Measurements from ENCODE around the gene TMEM266.

Gene TMEM266

DNA sequence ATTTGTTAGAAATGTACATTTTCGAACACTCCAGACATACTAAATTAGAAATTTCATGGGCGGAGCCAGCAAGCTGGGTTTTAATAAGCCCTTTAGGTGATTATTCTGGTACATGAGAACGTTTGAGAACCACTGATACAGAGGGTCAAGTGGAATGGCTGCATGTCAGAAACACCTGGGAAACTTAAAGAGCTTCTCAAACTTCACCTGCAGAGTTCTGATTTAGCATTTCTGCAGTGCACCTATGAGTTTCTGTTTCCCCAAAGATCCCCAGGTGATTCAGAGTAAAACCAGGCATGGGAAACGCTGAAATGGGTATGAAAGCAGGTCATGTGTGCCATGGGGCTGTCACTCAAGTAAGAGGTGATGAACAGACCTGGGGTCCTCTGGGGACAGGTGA lies 68.1 kb downstream of the TMEM266 start:
- DNase-seq (ENCODE audit: low spot score) = no peak

DNA sequence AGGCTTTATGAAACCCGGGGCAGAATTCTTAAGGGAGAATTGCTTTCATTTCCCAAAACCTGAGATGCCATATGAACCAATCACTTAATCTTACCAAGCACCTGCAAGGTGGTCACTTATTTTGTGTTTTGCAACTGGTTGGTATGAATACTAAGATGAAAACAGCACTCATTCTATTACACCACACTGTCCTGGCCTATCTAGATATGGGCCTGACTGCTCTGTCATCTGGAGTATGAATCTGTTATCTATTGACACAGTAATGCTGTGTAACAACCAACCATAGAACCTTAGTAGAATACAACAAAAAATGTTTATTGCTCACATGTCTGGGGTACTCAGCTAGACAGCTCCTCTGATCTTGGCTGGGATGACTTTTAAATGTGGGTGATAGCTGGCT lies 74.8 kb downstream of the TMEM266 start:
- no peak for DNase-seq (ENCODE audit: low spot score)

DNA sequence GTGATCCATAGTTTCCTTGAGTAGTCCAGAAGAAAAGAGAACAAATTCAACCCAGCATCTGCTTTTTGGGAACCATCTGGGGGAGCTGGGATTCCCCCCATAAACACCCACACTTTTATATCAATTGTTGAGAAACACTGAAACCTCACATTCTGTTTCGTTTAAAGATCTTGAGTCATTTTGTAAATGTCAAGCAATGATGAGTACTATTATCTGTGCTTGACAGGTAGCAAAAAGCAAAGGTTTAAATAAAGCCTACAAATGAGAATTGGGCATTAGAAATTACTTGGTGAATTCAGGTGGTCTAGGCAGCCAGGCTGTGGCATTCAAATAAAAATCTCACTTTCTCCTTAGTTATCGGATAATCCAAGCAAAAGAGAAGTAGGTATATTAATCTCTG lies 75.7 kb downstream of the TMEM266 start:
- DNase-seq (ENCODE audit: low spot score) = no peak

DNA sequence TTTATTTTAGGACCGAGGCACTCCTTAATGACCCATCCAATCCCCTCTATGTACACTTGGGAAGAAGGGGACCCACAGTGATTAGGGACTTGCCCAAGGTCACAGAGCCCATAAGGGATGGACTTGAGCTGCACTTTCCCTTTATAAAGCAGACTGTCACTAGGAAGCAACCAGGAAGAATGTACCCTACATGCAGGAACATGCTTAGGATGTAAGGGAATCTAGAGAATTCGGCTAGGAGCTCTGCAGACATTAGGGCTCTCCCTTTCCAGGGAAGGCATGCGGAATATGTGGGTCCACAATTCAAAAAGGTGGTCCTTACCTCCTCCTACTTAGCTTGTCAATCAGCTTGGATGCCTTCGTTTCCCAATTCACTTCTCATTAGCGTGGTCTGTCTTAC lies 78.7 kb downstream of the TMEM266 start:
- no peak for DNase-seq (ENCODE audit: low spot score)

DNA sequence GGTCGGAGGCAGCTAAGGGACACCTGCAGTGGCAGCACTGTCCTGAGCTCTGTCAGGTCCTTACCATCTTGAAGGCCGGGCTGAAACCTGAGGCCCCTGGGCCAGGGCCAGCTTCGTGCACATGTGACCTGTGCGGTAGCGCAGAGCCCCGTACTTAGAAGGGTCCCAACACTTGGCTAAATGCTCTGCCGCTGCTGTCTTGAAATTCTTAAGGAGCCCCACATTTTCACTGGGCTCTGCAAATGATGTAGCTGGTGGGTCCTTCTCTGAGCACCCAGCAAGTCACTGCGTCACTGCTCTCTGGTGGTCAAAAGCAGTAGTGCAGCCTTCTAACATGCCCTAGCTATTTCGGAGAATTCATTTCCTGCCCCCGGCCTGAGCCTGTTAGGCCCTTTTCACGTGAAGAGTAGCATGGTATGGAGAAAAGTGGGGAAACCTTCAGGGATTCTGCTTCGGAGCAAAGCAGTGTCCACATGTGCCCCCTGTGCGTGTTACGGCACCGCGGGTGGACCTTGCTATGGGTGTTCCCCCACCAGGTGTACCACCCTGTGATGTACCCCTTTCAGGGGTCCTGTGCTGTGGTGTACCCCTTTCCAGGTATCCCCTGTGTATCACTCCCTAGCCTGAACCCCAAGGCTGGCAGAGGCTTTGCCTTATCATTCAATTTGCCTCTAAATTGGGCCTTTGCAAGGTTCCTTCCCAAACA lies 79.7 kb downstream of the TMEM266 start:
- peak; percentile 81 for DNase-seq (ENCODE audit: low spot score)

DNA sequence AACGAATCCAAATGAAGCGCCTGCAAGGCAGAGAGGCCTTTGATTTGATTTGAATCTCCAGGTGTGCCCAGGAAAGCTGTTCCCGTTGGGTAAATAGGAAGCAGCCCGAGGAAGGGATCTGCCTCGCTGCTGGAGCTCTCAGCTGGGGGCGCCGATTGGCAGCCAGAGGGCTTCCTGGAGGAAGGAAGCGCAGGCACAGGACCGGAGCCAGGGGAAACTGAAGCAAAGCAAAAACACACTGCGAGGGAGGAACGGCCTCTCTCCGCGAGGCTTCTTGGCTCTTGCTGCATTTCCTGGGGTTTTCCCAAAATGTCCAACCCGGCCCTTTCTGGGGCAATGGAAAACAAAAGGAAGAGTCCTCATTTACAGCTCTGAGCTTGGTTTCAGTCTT lies 80.3 kb downstream of the TMEM266 start:
- DNase-seq (ENCODE audit: low spot score) = no peak

DNA sequence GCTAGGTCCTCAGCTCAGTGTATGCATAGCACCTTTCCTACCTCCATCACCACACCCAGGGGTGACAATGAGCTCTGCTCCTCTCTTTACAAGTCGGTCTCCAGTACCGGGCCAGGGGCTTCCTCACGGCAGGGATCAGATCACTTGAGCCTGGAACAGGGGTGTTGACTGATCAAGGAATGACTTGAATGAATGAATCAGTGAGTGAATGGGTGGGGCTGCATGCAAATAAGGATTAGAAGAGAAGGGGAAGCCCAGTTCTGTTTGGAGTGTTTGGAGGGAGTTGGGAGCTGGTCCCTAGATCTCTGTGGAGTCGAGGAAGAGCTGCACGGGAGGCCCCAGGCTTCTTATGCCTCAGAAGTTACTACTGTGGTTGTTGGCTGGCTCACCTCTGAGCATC lies 87.0 kb downstream of the TMEM266 start:
- DNase-seq (ENCODE audit: low spot score) = no peak

DNA sequence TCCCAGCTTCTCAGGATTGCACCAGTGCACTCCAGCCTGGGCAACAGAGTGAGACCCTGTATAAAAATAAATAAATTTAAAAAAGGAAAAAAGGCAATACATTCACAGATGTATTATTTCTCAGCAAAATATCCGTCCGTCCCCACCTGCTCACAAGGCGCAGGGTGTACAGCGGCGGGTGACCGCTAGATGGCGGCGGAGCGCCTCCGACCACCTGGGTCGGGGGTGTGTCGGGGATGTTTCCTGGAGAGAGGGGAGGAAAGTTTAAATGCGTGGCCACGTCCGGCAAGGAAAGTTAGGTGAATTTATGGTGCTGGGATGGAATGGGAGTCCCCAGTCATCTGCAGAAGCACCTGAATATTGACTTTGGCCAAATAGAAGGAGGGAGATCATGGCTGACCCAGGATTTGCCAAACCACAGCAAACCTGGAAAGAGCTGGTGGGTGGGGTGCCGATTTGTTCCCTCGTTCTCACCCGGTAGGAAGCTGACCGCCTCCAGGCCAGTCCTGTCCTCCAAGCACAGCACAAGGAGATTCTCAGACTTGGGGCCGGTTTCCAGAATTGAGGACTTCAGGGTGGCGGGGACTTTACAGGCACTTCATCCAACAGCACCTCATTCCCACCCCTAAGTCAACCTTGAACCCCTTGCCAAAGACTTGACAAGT lies 88.3 kb downstream of the TMEM266 start:
- DNase-seq (ENCODE audit: low spot score) = peak; percentile 33

DNA sequence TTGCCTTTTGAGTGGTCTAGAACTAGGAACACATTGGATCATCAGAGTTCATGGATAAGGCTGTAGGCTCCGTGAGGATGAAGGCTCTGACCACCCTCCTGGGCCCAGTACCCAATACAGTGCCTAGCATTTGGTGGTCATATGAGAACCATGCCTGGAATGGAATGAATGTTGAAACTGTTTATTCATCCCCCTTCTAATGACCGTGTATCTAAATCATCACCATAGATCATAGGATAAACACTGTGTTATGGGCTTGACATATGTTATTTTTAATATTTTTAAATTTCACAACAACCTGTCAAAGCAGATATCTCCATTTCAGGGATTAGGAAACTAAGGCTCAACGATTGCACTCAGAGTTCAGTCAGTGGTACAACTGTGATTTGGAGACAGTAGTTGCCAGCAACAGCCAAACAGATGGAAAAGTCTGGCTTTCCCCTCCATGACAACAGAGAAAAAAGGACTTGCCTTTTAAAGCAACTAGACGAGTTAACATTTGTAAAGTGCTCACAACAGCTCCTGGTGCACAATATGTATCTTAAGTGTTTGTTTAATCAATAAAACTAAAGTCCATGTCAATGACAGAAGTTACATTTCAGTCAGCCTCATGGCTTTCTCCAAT lies 89.6 kb downstream of the TMEM266 start:
- DNase-seq (ENCODE audit: low spot score) = peak; percentile 42

DNA sequence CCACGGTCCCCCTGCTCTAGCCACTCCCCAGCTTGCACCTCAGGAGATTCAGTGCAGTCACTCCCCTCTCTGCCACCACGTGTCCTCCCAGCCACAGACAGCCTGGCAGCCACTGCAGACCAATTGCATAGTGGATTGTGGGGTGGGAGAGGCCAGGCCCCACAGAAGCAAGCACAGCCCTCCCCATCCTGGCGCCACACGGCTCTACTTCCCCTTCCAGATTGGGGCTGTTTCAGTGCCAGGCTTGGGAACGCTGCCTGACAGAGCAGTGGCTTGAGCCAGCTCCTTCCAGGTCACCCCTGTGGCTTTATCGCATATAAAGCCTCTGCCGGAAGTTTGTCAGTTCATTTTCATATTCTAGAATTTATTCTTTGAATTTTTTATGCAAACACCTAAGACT lies 90.7 kb downstream of the TMEM266 start:
- peak; percentile 69 for DNase-seq (ENCODE audit: low spot score)

DNA sequence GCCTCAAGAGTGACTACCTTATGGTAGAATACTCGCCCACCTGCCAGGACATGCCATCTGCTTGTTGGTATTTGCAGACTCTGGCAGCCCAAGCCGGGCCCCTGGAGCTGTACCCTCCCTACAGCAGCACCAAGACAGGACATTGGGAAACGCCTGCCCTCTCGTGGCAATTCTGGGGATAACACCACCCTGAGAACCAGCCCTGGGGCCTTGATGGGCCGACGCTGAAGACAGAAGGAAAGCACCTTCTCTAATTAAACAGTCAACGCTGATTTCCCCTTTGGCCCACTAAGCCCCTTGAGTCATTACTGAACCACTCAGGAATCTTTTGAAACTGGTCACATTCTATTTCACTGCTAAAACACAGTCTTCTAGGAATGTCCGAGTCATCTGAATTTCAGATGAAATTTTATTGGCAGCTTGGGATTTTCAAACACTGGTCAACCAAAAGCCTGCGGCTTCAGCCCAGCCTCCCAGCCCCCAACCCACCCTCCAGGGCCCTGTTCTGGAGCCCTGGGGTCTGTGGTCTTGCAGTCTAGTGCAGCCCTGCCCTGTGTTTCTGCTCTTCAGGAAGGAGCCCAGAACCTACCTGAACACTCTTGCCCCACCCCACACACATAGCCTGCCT lies 91.3 kb downstream of the TMEM266 start:
- DNase-seq (ENCODE audit: low spot score) = peak; percentile 76

DNA sequence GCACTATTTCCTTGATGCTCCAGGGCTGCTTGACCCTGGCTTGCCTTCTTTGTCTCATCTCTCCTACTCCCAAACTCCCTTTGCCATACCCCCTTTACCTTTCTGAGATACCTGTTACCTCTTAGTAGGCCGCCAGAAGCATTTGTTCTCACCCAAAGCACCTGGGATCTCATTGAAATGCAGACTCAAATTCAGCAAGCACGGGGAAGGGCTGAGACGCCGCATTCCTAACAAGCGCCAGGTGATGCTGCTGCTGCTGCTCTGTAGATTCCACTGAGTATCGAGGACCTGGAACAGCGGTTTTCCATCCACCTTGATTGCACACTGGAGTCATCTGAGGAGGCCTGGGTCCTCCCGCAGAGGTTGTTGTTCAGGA lies 91.8 kb downstream of the TMEM266 start:
- no peak for DNase-seq (ENCODE audit: low spot score)

DNA sequence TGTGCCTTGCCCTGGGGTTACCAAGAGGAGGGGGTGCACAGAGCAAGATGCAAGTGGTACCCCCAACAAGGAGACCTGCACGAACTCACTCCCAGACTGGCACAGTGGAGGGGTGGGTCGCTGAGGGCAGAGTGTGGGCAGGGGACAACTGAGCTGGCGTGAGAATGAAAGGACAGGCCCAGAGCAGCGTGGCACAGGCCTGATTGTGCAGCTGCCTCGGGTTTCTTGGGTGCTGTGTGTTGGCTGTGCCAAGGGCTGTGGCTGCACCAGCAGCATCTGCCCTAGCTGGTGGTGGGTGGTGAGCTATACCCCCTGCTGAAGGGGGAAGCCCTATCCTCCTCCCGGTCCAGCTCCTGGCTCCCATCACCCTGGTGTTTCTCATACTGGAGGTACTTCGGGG lies 92.4 kb downstream of the TMEM266 start:
- no peak for DNase-seq (ENCODE audit: low spot score)

DNA sequence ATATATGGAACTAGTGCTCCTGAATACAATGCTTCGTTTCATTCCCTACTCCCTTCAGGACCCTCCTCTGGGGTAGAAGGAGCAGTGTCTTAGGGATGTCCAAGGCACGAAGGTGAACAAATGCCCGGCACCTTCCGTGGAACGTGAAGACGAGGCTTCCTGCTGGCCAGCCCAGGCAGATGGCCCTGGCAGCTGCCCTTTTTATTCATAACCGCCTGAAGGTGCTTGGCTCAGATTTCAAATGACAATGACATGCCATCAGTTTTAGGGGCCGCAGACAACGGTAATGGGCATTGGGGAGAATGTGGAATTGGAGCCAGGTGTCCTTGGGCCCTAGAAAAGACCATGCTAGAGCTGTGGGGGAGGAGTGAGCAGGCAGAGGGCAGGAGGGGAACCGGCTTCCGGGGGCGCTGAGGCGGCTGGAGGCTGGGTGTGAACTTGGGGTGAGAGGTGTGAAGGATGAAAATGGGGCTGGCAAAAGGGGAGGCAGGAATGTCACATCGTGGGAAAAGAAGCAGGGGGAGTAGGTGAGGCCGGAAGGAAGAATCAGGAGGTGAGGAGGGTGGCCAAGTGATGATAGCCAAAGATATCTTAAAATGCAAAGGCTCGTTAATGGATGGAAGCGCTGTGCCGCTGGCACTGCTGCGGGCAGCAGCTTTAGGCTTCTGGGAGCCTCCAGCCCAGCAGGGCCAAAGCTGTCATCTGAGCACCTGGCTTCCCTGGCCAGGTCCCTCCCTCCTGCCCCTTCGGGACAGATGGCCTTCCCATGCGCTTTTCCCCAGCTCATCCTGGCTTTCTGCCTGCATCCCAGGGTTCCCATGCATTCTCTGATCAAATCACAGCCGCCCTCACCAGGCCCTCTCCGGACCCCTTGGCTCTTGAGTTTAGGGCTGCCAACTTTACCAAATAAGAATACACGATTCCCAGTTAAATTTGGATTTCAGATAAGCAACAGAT lies 93.7 kb downstream of the TMEM266 start:
- no peak for DNase-seq (ENCODE audit: low spot score)

DNA sequence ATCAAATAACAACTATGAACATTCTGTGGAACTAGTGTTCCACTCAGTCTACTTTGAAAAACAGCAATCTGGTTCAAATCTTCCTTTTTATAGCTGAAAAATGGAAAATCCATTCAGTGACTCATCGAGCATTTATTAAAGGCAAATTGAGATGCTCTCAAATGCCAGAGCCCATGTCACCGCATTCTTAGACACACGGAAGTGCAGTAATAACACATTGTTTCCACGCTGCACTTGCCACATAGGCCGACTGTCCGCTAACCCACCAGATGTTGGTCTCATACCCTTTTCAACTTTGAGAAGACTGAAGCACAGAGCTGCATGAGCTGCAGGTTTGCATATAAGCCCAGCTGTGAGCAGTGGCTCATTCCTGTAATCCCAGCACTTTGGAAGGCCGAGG lies 95.9 kb downstream of the TMEM266 start:
- no peak for DNase-seq (ENCODE audit: low spot score)

DNA sequence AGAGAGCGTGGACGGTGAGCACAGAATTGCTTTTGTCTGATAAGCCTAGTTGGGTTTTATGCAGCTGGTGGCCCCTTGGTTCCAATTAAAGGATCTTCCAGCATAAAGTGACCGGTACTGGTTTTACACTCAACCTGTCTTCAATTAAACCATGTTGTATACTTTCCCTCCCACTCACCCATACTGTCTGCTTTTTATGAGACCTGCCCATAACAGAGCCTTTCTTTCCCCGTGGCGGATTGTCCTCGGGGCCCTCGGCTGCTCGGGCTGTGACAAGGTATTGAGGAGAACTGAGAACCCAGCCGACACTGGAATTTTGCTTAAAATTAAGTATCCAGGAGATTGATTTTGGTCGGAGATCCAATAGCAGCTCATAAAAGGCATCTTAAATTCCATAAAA lies 98.4 kb downstream of the TMEM266 start:
- DNase-seq (ENCODE audit: low spot score) = no peak

DNA sequence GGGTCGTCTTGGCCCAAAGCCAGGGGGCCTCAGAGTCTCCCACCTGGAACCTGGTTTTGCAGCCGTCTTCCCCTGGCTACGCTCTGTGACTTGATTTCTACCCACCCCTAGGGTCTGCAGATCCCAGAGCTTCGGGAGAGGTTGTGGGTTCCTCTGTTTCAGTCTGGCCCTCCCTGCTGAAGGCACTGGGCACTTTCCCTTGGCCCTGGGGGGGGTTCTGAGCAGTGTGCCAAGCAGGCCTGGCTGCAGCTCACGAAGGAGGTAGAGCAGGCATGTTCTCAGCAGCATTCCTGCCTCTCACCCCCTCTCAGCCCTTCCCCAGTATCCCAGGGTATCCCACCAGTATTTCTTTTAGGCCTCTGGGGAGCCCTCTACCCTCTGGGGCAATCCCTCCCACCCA lies 99.0 kb downstream of the TMEM266 start:
- no peak for DNase-seq (ENCODE audit: low spot score)

DNA sequence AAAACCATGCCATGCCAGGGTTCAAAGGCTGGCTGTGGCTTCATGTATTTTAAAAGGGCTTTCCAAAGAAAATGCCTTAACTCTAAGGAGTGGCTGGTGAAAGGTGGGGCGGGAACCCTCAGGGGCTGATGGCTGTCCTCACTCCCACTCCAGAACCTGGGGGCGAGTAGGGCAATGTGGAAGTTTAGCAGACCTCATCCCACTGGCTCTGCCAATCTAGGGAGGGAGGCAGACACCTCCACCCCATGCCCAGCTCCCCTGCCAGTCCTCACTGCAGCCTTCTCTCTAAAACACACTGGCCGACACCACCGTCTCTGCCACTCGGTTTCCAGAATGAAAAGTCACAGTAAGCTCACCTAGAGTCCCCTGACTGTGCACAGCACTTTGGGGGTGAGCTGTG lies 99.5 kb downstream of the TMEM266 start:
- DNase-seq (ENCODE audit: low spot score) = no peak

DNA sequence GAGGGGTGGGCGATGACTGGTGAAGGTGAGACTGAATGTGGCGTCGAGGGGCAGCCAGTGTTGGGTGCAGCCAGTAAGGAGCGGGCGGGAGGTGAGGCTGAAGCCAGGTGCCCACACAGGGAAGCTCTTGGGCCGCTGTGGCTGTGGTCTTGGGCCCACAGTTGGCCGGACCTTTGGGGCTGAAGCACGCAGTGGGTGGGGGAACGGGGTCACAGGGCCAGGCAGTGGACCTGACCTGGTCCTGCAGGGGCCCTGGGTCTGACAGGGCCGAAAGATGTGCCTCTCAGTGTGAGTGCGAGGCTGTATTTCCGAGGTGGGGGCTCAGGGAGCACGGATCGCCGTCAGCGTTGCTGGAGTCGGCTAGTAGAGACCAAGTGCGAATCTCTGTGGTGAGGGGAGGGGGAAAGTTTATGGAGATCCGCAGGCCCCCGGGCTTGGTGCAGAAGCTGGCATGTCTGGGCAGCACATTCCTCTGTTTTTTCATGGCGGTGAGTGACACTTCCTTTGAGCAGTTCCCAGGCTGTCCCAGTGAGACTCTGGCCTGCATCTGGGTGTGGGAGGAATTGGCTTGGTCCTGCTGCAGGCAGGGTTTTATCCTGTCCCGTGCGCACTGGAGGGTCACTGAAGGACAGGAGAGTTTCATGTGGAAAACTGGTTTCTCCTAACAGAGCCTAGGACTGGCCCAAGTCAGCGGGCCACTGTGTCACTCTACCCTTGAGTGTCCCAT lies 100.8 kb downstream of the TMEM266 start:
- no peak for DNase-seq (ENCODE audit: low spot score)

DNA sequence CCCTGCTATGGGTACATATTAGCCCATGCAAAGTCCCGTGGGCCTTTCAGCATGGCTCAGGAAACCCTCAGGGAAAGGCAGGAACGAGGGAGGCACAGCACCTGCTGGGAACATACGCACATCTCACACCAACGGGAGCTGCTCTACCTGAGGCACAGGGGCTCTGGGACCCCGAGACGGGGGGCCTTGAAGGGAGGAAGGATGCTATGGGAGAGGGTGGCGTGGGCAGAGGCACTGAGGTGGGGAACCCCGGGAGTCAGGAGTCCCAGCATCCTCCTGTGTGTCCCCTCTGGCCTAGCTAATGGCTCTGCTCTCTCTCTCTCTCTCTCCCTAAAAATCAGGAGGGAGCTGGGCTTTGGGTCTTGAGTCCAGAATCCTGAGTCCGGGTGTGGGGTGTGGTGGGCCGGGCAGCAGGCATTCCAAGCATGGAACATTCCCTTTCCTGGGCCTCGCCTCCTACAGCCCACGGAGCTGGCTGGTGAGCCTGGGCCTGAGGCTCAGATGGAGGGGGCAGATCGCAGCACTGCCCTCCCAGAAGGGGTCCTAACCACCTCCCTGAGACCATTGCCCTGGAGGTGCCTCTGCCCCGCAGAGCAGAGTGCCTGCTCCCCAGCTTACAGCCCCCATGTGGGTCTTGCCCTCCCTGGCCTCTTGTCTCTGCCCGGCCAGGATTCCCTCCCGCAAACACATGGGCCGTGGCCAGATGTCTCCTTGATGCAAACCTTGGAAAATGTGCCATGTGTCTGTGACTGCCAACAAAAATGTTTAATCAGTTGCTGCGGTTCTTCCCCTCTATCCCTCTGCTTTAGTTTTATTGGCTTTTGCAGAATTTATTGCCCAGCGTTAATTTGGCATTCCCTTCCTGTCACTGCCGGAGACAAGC lies 101.6 kb downstream of the TMEM266 start:
- DNase-seq (ENCODE audit: low spot score) = no peak

Data from Ammon's horn (tissue), 1 donor.